ENCODE results near the gene EARS2. TPM values are rescaled to one million over a fixed set of nuclear protein-coding genes. Genes with fewer than 3 reads are reported as not detected.

EARS2 gene
- total RNA-seq, 1 experiment from 2014 or later = 34.9 TPM

GRCh38 chr16:23506606-23506994, 50.5 kb downstream of the EARS2 start:
- H3K27me3 ChIP-seq (ENCODE audit: insufficient read depth, low read depth) = no peaks in the 10 kb centered on the region
- H3K4me2 ChIP-seq = no peak overlapping the region
- intact Hi-C loops (cut with micrococcal nuclease; ENCODE audit: unreplicated experiment) = loop anchor here (5.0 kb wide), 1 partner anchor 54 kb away; the partner anchor contains the start of gene COG7
- H3K9me3 ChIP-seq (ENCODE audit: insufficient read depth, low read depth) = no peaks in the 10 kb centered on the region
- no peaks in the 10 kb centered on the region for H3K36me3 ChIP-seq (ENCODE audit: low read depth)
- H3K27ac ChIP-seq = no peak overlapping the region
- H3K9me2 ChIP-seq (ENCODE audit: insufficient read depth) = no peaks in the 10 kb centered on the region
- H2AFZ ChIP-seq = no peak overlapping the region
- peaks cover 74% of the 10 kb centered on the region for H3K79me2 ChIP-seq (ENCODE audit: low read depth)
- no peak for DNase-seq
- no TSS peak for BruUV-seq (replicated peaks)
- H3F3A ChIP-seq (ENCODE audit: insufficient read depth, low read depth) = peaks cover 32% of the 10 kb centered on the region
- H3K4me1 ChIP-seq (replicated peaks; ENCODE audit: insufficient read depth) = peaks cover 34% of the 10 kb centered on the region
- POLR2A ChIA-PET (ENCODE audit: unreplicated experiment) = no interaction called here
- no peak overlapping the region for H3K4me3 ChIP-seq
- CTCF ChIA-PET = interaction anchor here (0.6 to 0.8 kb wide), 2 partner anchors 36 to 68 kb away, joined by 7 to 15 read pairs; no protein-coding TSS in a partner anchor
- TF ChIP-seq EZH2 (IDR thresholded peaks at IDR 0.05; ENCODE audit: low read depth) (no peak), CTCF (conservative IDR thresholded peaks at IDR 0.05) (no peak)
- H4K20me1 ChIP-seq (ENCODE audit: insufficient read depth) = peaks cover 38% of the 10 kb centered on the region

GRCh38 chr16:23505671-23506605, 51.2 kb downstream of the EARS2 start:
- BruUV-seq (replicated peaks) = no TSS peak
- Histone ChIP-seq H4K20me1 (ENCODE audit: insufficient read depth) (peaks cover 40% of the 10 kb centered on the region), H3K4me2 (no peak overlapping the region), H3K4me3 (no peak overlapping the region), H3K9me3 (ENCODE audit: insufficient read depth, low read depth) (no peaks in the 10 kb centered on the region), H3K27me3 (ENCODE audit: insufficient read depth, low read depth) (no peaks in the 10 kb centered on the region), H3K79me2 (ENCODE audit: low read depth) (peaks cover 81% of the 10 kb centered on the region), H3K9me2 (ENCODE audit: insufficient read depth) (no peaks in the 10 kb centered on the region), H3K36me3 (ENCODE audit: low read depth) (no peaks in the 10 kb centered on the region), H3K4me1 (replicated peaks; ENCODE audit: insufficient read depth) (peaks cover 34% of the 10 kb centered on the region), H3F3A (ENCODE audit: insufficient read depth, low read depth) (peaks cover 29% of the 10 kb centered on the region), H2AFZ (no peak overlapping the region), H3K27ac (no peak overlapping the region)
- intact Hi-C loops (cut with micrococcal nuclease; ENCODE audit: unreplicated experiment) = loop anchor here (5.0 kb wide), 1 partner anchor 54 kb away; the partner anchor contains the start of gene COG7
- POLR2A ChIA-PET (ENCODE audit: unreplicated experiment) = interaction anchor here (0.6 kb wide), 1 partner anchor 44 kb away, joined by 5 read pairs; no protein-coding TSS in a partner anchor
- no peak for DNase-seq
- CTCF ChIA-PET = interaction anchor here (0.6 to 0.8 kb wide), 2 partner anchors 35 to 67 kb away, joined by 7 to 15 read pairs; no protein-coding TSS in a partner anchor
- TF ChIP-seq CTCF (conservative IDR thresholded peaks at IDR 0.05) (no peak), EZH2 (IDR thresholded peaks at IDR 0.05; ENCODE audit: low read depth) (no peak)

GRCh38 chr16:23505180-23505665, 51.9 kb downstream of the EARS2 start:
- Histone ChIP-seq H4K20me1 (ENCODE audit: insufficient read depth) (peaks cover 41% of the 10 kb centered on the region), H3K36me3 (ENCODE audit: low read depth) (no peaks in the 10 kb centered on the region), H2AFZ (no peak overlapping the region), H3K4me3 (no peak overlapping the region), H3K4me1 (replicated peaks; ENCODE audit: insufficient read depth) (peaks cover 31% of the 10 kb centered on the region), H3K27ac (no peak overlapping the region), H3K79me2 (ENCODE audit: low read depth) (peaks cover 88% of the 10 kb centered on the region), H3K27me3 (ENCODE audit: insufficient read depth, low read depth) (no peaks in the 10 kb centered on the region), H3F3A (ENCODE audit: insufficient read depth, low read depth) (peaks cover 29% of the 10 kb centered on the region), H3K9me3 (ENCODE audit: insufficient read depth, low read depth) (no peaks in the 10 kb centered on the region), H3K9me2 (ENCODE audit: insufficient read depth) (no peaks in the 10 kb centered on the region), H3K4me2 (peak overlapping the region; percentile 17; the same call in 1 of the 2 replicates)
- no peak for DNase-seq
- TF ChIP-seq CTCF (conservative IDR thresholded peaks at IDR 0.05) = no peak
- TF ChIP-seq EZH2 (IDR thresholded peaks at IDR 0.05; ENCODE audit: low read depth) = no peak
- ChIA-PET POLR2A (ENCODE audit: unreplicated experiment) (no interaction called here), CTCF (interaction anchor here (1.5 kb wide), 1 partner anchor 70 kb away, joined by 3 read pairs; no protein-coding TSS in a partner anchor)
- intact Hi-C loops (cut with micrococcal nuclease; ENCODE audit: unreplicated experiment) = loop anchor here (5.0 kb wide), 1 partner anchor 53 kb away; the partner anchor contains the start of gene COG7
- no TSS peak for BruUV-seq (replicated peaks)
